HEK293 (cell line): Measurements from ENCODE around the gene UPP1.

Experiments used
- CTCF ChIA-PET: fragments of 350-600 bp; formaldehyde crosslinking; extraction: SDS; loops from one replicate; lab custom pipeline; 2021; ENCODE audit warnings: antibody characterized with exemption; lab: Yijun Ruan, JAX
- POLR2A ChIA-PET: fragments of 300-600 bp; formaldehyde crosslinking; extraction: SDS; loops from one replicate; lab custom pipeline; 2020; ENCODE audit warnings: antibody characterized with exemption, inconsistent platforms; lab: Yijun Ruan, JAX
- H3K27ac ChIP-seq: fragments of 200-500 bp; sonication (Bioruptor generic); 2 replicates; pipeline ENCODE4 v1.5.1; 2014; ENCODE audit warnings: low read depth, low read length, control low read depth, inconsistent platforms; ENCODE audit errors: extremely low read depth
- H3K36me3 ChIP-seq, 2 experiments: fragments of 200-500 bp in 1 of 2; sonication (Bioruptor generic) in 1 of 2; 1 replicate in 1 of 2; 2 replicates in 1 of 2; pipeline ENCODE4 v1.5.1; 2014 to 2017; ENCODE audit warnings: inconsistent platforms in 2 of 2, low read length in 2 of 2; ENCODE audit not compliant: control insufficient read depth in 2 of 2, insufficient read depth in 1 of 2
- H3K4me1 ChIP-seq: fragments of 200-500 bp; sonication (Bioruptor generic); 2 replicates; pipeline ENCODE4 v1.5.1; 2014; ENCODE audit warnings: mild to moderate bottlenecking, low read length, inconsistent platforms; ENCODE audit not compliant: control insufficient read depth, insufficient read depth
- H3K4me3 ChIP-seq: 2 replicates; pipeline ENCODE4 v1.5.1; 2011; ENCODE audit warnings: low read depth, mild to moderate bottlenecking, control low read depth, low read length, moderate library complexity
- H3K9me3 ChIP-seq: fragments of 200-500 bp; sonication (Bioruptor generic); 2 replicates; pipeline ENCODE4 v1.5.1; 2014; ENCODE audit warnings: low read depth, low read length, inconsistent platforms; ENCODE audit not compliant: control insufficient read depth, insufficient read depth
- HOXD13 ChIP-seq: sonication (generic); formaldehyde crosslinking; IDR thresholded peaks from 2 replicates; pipeline ENCODE4 v1.8.0; 2022; ENCODE audit warnings: missing genetic modification reagents, borderline replicate concordance
- KLF17 ChIP-seq: fragments of 450-650 bp; formaldehyde crosslinking; IDR thresholded peaks from 2 replicates; pipeline ENCODE4 v1.5.1; 2016; ENCODE audit warnings: missing biosample characterization, missing genetic modification characterization
- OSR2 ChIP-seq: fragments of 450-650 bp; formaldehyde crosslinking; IDR thresholded peaks from 2 replicates; pipeline ENCODE4 v1.5.1; 2016; ENCODE audit warnings: missing biosample characterization, missing genetic modification characterization
- TRIM28 ChIP-seq: IDR thresholded peaks from 2 replicates; pipeline ENCODE4 v1.6.1; 2011; ENCODE audit warnings: low read length, control low read depth, borderline replicate concordance
- WT1 ChIP-seq: fragments of 450-650 bp; formaldehyde crosslinking; IDR thresholded peaks from 2 replicates; pipeline ENCODE4 v1.5.1; 2016; ENCODE audit warnings: missing biosample characterization, missing genetic modification characterization
- YY2 ChIP-seq: fragments of 450-650 bp; formaldehyde crosslinking; IDR thresholded peaks from 2 replicates; pipeline ENCODE4 v1.5.1; 2016; ENCODE audit warnings: missing biosample characterization, missing genetic modification characterization
- ZBTB21 ChIP-seq: fragments of 450-650 bp; formaldehyde crosslinking; IDR thresholded peaks from 2 replicates; pipeline ENCODE4 v1.5.1; 2017; ENCODE audit warnings: missing biosample characterization, missing genetic modification characterization
- ZBTB6 ChIP-seq: fragments of 450-650 bp; formaldehyde crosslinking; IDR thresholded peaks from 2 replicates; pipeline ENCODE4 v1.5.1; 2017; ENCODE audit warnings: missing biosample characterization, missing genetic modification characterization
- ZNF223 ChIP-seq: fragments of 450-650 bp; formaldehyde crosslinking; IDR thresholded peaks from 2 replicates; pipeline ENCODE4 v1.5.1; 2016; ENCODE audit warnings: missing biosample characterization, missing genetic modification characterization
- ZNF239 ChIP-seq: fragments of 450-650 bp; formaldehyde crosslinking; IDR thresholded peaks from 2 replicates; pipeline ENCODE4 v1.5.1; 2016; ENCODE audit warnings: missing biosample characterization, missing genetic modification characterization
- ZNF362 ChIP-seq: fragments of 450-650 bp; formaldehyde crosslinking; IDR thresholded peaks from 2 replicates; pipeline ENCODE4 v1.5.1; 2016; ENCODE audit warnings: missing biosample characterization, missing genetic modification characterization
- ZNF416 ChIP-seq: fragments of 450-650 bp; formaldehyde crosslinking; IDR thresholded peaks from 2 replicates; pipeline ENCODE4 v1.5.1; 2016; ENCODE audit warnings: missing biosample characterization, missing genetic modification characterization
- ZNF518A ChIP-seq: fragments of 450-650 bp; formaldehyde crosslinking; conservative IDR thresholded peaks from 2 replicates; pipeline ENCODE4 v1.5.1; 2016; ENCODE audit warnings: low read depth, missing biosample characterization, missing genetic modification characterization
- ZNF544 ChIP-seq: fragments of 450-650 bp; formaldehyde crosslinking; IDR thresholded peaks from 2 replicates; pipeline ENCODE4 v1.5.0; 2017; ENCODE audit warnings: missing biosample characterization, missing genetic modification characterization
- ZNF654 ChIP-seq: fragments of 450-650 bp; formaldehyde crosslinking; IDR thresholded peaks from 2 replicates; pipeline ENCODE4 v1.5.1; 2016; ENCODE audit warnings: low read depth, missing biosample characterization, missing genetic modification characterization
- ZNF692 ChIP-seq: fragments of 450-650 bp; formaldehyde crosslinking; IDR thresholded peaks from 2 replicates; pipeline ENCODE4 v1.5.1; 2016; ENCODE audit warnings: missing biosample characterization, missing genetic modification characterization
- ZNF843 ChIP-seq: fragments of 450-650 bp; formaldehyde crosslinking; IDR thresholded peaks from 2 replicates; pipeline ENCODE4 v1.5.1; 2016; ENCODE audit warnings: missing biosample characterization, missing genetic modification characterization
- ZSCAN30 ChIP-seq: fragments of 450-650 bp; IDR thresholded peaks from 2 replicates; pipeline ENCODE4 v1.5.1; 2018; ENCODE audit warnings: missing biosample characterization, mild to moderate bottlenecking, missing genetic modification characterization, moderate library complexity
- ZSCAN4 ChIP-seq: fragments of 450-650 bp; formaldehyde crosslinking; IDR thresholded peaks from 2 replicates; pipeline ENCODE4 v1.5.1; 2017; ENCODE audit warnings: missing biosample characterization, missing genetic modification characterization
- TF ChIP-seq, protein P1 (sequence below): fragments of 450-650 bp; formaldehyde crosslinking; IDR thresholded peaks from 2 replicates; pipeline ENCODE4 v1.5.1; 2016; ENCODE audit warnings: missing biosample characterization, missing genetic modification characterization

UPP1 gene

GRCh38 chr7:48139459-48139858, 50.4 kb downstream of the UPP1 start:
- CTCF ChIA-PET, result interaction anchor here (0.8 to 1.4 kb wide), 2 partner anchors 15 to 29 kb away, joined by 3 to 4 read pairs; no protein-coding TSS in a partner anchor
- POLR2A ChIA-PET, result no interaction called here
- Histone ChIP-seq H3K36me3 (no peaks in the 10 kb centered on the region), H3K9me3 (no peaks in the 10 kb centered on the region), H3K4me1 (no peaks in the 10 kb centered on the region), H3K27ac (no peak overlapping the region), H3K4me3 (no peak overlapping the region)
- TF ChIP-seq ZNF654 (tag by site-specific recombination) (peak; percentile 30; the same call in 1 of the 2 replicates), ZNF544 (tag by site-specific recombination) (no peak)

GRCh38 chr7:48140001-48140681, 51.1 kb downstream of the UPP1 start:
- H3K9me3 ChIP-seq, result no peaks in the 10 kb centered on the region
- H3K4me3 ChIP-seq, result no peak overlapping the region
- TF ChIP-seq ZNF239 (tag by site-specific recombination), result no peak
- TF ChIP-seq HOXD13, result no peak
- TF ChIP-seq TRIM28, result no peak
- no peak for TF ChIP-seq ZNF692 (tag by site-specific recombination)
- no peak for TF ChIP-seq ZSCAN30 (tag by site-specific recombination)
- no peak for TF ChIP-seq ZBTB6 (tag by site-specific recombination)
- no peak for TF ChIP-seq YY2 (tag by site-specific recombination)
- TF ChIP-seq ZNF518A (tag by site-specific recombination), result no peak
- TF ChIP-seq ZNF223 (tag by site-specific recombination), result no peak
- TF ChIP-seq KLF17 (tag by site-specific recombination), result no peak
- TF ChIP-seq ZNF416 (tag by site-specific recombination), result no peak
- TF ChIP-seq WT1, result no peak
- no peak for TF ChIP-seq ZBTB21 (tag by site-specific recombination)
- no peak for TF ChIP-seq ZNF362 (tag by site-specific recombination)
- no peak for TF ChIP-seq OSR2 (tag by site-specific recombination)
- TF ChIP-seq, protein P1, sequence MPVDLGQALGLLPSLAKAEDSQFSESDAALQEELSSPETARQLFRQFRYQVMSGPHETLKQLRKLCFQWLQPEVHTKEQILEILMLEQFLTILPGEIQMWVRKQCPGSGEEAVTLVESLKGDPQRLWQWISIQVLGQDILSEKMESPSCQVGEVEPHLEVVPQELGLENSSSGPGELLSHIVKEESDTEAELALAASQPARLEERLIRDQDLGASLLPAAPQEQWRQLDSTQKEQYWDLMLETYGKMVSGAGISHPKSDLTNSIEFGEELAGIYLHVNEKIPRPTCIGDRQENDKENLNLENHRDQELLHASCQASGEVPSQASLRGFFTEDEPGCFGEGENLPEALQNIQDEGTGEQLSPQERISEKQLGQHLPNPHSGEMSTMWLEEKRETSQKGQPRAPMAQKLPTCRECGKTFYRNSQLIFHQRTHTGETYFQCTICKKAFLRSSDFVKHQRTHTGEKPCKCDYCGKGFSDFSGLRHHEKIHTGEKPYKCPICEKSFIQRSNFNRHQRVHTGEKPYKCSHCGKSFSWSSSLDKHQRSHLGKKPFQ, result no peak
- no peak for TF ChIP-seq ZNF843 (tag by site-specific recombination)
- no peak for TF ChIP-seq ZSCAN4 (tag by site-specific recombination)
- ChIA-PET POLR2A (no interaction called here), CTCF (interaction anchor here (0.6 to 1.4 kb wide), 5 partner anchors 21 to 1882 kb away, joined by 3 to 4 read pairs (median 3); no protein-coding TSS in a partner anchor)
- H3K36me3 ChIP-seq, result no peaks in the 10 kb centered on the region
- H3K4me1 ChIP-seq, result no peaks in the 10 kb centered on the region
- no peak overlapping the region for H3K27ac ChIP-seq
